22Rv1 (cell line): ENCODE results near the gene NDUFS1.

Experiments
- H3K27ac ChIP-seq: fragments of 450-650 bp; 2 replicates; pipeline ENCODE4 v1.5.1; 2017
- CTCF ChIP-seq: fragments of 450-650 bp; IDR thresholded peaks from 2 replicates; pipeline ENCODE4 v1.5.1; 2017; ENCODE audit warnings: mild to moderate bottlenecking
- ZFX ChIP-seq: fragments of 450-650 bp; IDR thresholded peaks from 2 replicates; pipeline ENCODE4 v1.6.1; 2017; ENCODE audit warnings: antibody characterized with exemption, borderline replicate concordance

The NDUFS1 gene

GRCh38 chr2:206095536-206096332 is 63.5 kb downstream of the NDUFS1 start:
- TF ChIP-seq ZFX (no peak), CTCF (no peak)
- H3K27ac ChIP-seq = no peak overlapping the region

DNA sequence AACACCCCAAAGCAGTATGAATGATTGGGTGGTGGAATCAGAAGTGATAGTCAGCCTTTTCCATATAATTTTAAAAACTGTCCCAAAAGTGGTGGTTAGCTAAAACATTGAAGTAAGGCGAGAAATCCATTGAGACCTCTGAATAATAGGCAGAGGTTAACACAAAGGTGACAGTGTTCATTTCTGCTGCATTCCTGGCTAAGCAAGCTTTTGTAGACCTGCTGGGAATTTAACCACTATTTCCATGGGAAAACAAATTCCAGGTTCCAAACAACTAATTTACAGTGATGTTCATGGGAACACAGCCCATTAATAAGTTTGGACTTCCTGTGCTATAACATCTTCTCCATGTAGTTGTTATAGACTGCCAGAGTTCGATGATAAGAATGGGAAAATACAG is 66.9 kb downstream of the NDUFS1 start:
- no peak for TF ChIP-seq ZFX
- TF ChIP-seq CTCF = no peak
- 0 out of 2 replicates have a peak overlapping the region, but pooled peaks have one; percentile 10 for H3K27ac ChIP-seq

GRCh38 chr2:206088248-206088647 is 71.0 kb downstream of the NDUFS1 start:
- no peak for TF ChIP-seq ZFX
- no peak for TF ChIP-seq CTCF
- no peak overlapping the region for H3K27ac ChIP-seq

DNA sequence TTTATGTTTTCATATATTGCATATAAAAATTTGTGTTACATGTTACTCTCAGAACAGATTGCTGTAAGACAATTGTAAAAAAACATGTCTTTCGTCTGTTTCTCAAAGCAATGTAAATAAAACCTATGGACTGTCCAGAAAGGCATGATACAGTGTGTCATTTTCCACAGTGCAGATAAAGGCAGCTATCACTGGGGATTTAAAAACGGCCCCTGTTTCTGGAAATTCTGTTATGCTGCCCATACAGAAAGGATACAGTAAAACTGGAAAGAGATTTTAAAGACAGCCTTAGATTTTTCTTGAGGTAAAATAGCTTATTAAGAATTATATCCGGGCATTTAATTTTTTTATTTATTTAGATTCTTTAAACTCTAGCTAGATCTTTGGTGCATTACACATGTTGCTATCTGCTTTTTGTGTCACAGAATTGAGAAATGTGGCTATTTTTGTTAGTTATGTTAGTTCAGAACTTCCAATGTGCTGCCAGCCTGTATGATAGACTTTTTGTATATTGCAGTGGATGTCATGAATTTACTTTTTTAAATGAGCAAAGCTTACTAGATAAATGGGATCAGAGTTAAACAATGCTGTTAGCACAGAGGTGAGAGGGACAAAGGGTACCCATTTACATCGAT is 72.4 kb downstream of the NDUFS1 start:
- TF ChIP-seq CTCF (no peak), ZFX (no peak)
- H3K27ac ChIP-seq = peak overlapping the region; percentile 99

DNA sequence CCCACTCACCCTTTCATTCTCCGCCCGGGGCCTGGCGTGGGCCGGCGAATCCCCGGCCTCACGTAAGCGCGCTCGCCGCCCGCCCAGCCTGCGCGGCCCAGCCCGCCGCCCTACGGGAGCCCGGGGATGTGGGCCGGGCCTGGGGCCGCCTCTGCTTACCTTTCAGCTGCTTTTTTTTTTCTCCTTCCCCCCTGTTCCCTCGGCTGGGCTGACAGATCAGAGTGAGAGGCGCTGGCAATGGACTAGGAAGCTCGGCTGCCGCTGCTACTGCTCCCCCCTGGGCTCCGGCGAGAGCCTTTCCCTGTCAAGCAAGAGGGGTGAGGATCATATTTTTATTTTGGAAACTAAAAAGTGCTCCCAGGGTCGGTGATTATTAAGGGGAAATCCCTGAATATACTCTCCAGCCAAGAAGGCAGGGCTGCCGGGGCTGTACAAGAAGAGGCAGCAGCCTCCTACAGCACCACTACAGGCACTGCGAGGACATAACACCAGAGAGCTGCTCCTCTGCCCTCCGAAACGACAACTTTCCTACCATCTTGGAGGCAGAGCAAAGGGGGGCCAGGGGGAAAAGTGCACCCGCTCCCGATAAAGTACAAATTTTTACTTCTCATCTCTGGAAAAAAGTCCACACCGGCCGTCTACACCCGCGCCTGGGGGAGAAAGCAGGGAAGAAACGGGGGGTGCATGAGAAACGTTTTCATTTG is 73.3 kb downstream of the NDUFS1 start, which contains the start of gene INO80D:
INO80D (minus strand) TSS at position 433 of the 704 bp plus-strand sequence. CDS start 23,158 bp downstream, outside the sequence.
- H3K27ac ChIP-seq = peak within 1 kb of the TSS; percentile 99
- TF ChIP-seq ZFX (peak; percentile 98), CTCF (peak; percentile 59)

- TF ChIP-seq CTCF (no peak), ZFX (peak; percentile 100; the same call in 1 of the 2 replicates)
- H3K27ac ChIP-seq = peak overlapping the region; percentile 99
Measured at GRCh38 chr2:206084870-206085741, 74.1 kb downstream of the NDUFS1 start.
